Tibial artery (tissue), 4 donors: ENCODE measurements around the gene ZCCHC14.
"Not testable (repeated sequence)": the region's sequence is repeated elsewhere in the genome, so short reads cannot be mapped to it uniquely, and the experiment has no call there.

Experiments used
- DNase-seq, 2 donors: peaks; one replicate each; pipeline ENCODE4 v3.0.0-alpha.2; 2019
- H3K27ac ChIP-seq, 2 donors: fragments of 200-600 bp; sonication (generic) in 1 of 2; 1 replicate in 1 of 2; 2 replicates in 1 of 2; pipeline ENCODE4 v1.5.1; 2018 to 2019; ENCODE audit warnings: mild to moderate bottlenecking in 1 of 2
- H3K27me3 ChIP-seq, 2 donors: fragments of 200-600 bp; sonication (generic) in 1 of 2; one replicate each; pipeline versions ENCODE4 v1.5.1 to v1.6.0; 2016 to 2019
- H3K36me3 ChIP-seq, 3 donors: fragments of 200-600 bp; sonication (generic) in 2 of 3; one replicate each; pipeline ENCODE4 v1.5.1; 2016 to 2019; ENCODE audit warnings: mild to moderate bottlenecking in 2 of 3
- H3K4me1 ChIP-seq, 4 donors: fragments of 200-600 bp; sonication (generic) in 2 of 4; 1 replicate in 3 of 4; 2 replicates in 1 of 4; pipeline ENCODE4 v1.5.1; 2016 to 2019
- H3K4me3 ChIP-seq, 2 donors: fragments of 200-600 bp; sonication (generic) in 1 of 2; 1 replicate in 1 of 2; 2 replicates in 1 of 2; pipeline ENCODE4 v1.5.1; 2018 to 2019; ENCODE audit warnings: mild to moderate bottlenecking in 2 of 2
- H3K9me3 ChIP-seq, 3 donors: fragments of 200-600 bp; sonication (generic) in 1 of 3; one replicate each; pipeline ENCODE4 v1.5.1; 2016 to 2019
- intact Hi-C: fragments of 100-400 bp; cut with DNase I; formaldehyde crosslinking; loops from one replicate; pipeline ENCODE4 v1.15.0; 2023; ENCODE audit warnings: low total_unique reads
- TF ChIP-seq, protein P1 (sequence below), 2 experiments: fragments of 200-600 bp in 1 of 2; fragments of 450-650 bp in 1 of 2; IDR thresholded peaks; one replicate each; pipeline ENCODE4 v1.5.1; 2017 to 2019; ENCODE audit warnings: antibody characterized with exemption in 2 of 2, mild to moderate bottlenecking in 1 of 2, moderate library complexity in 1 of 2

The ZCCHC14 gene

DNA sequence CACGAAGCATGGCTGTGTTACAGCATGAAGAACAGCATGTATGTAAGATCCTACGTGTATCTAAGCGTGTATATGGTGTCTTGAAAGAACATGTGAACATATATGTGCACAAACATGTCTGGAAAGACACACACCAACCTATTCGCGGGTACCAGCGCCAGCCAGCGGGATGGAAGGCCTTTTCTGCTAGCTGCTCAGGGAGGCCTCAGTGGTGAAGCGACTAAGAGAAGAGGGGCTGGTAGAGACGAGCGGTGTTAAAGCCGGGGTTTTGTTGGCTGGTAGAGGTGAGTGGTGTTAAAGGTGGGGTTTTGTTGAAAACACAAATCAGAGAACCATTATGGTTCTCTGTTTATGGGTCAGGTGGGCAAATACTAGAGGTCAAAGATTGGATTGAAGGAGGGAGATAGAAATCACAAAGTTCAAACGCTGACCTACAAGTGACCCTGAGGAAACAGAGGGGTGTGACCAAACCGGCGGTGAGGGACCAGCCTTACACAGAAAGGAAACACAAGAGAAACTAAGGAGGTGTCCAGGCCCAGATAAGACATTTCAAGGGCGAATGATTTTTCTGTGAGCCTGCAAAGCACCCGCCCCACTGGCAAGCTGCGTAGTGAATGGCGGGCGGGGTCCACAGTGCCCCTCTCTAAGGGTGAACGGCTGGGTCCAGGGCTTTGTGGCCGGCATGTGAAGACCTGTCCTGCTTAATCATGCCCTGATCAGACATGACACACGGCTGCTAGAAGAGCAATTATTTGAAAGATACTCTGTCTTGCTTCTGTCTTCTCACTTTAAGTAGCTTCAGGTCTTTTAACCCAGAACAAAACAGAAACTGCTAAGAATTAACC, 8.1 kb downstream of the ZCCHC14 start:
- DNase-seq, result no peak
- Histone ChIP-seq H3K36me3 (no peaks in the 10 kb centered on the region), H3K4me3 (no peak overlapping the region), H3K4me1 (peaks cover 0 to 74% (median 39%) of the 10 kb centered on the region in 4 donors), H3K27me3 (no peaks in the 10 kb centered on the region), H3K27ac (peak overlapping the region; percentile 42 to 50), H3K9me3 (no peaks in the 10 kb centered on the region)
- intact Hi-C loops, result no loop called here
- TF ChIP-seq, protein P1, sequence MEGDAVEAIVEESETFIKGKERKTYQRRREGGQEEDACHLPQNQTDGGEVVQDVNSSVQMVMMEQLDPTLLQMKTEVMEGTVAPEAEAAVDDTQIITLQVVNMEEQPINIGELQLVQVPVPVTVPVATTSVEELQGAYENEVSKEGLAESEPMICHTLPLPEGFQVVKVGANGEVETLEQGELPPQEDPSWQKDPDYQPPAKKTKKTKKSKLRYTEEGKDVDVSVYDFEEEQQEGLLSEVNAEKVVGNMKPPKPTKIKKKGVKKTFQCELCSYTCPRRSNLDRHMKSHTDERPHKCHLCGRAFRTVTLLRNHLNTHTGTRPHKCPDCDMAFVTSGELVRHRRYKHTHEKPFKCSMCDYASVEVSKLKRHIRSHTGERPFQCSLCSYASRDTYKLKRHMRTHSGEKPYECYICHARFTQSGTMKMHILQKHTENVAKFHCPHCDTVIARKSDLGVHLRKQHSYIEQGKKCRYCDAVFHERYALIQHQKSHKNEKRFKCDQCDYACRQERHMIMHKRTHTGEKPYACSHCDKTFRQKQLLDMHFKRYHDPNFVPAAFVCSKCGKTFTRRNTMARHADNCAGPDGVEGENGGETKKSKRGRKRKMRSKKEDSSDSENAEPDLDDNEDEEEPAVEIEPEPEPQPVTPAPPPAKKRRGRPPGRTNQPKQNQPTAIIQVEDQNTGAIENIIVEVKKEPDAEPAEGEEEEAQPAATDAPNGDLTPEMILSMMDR (IDR thresholded peaks at IDR 0.05), result no peak

DNA sequence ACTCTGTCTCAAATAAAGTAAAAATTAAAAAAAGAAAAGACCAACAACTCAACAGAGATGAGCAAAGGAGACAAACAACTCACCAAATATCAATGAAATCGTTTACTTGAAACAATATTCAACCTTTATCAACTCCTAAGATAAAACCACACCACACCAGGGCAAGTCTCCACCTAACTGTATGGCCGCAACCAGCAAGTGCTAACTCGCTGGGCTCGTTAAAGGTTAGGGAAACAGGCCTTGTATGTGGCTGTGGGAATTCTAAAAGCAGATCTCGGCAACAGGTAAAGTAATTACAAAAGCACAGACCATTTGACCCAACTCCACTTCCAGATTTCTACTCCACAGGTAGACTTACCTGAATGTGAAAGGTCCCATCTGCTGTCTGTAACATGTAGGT, 9.3 kb downstream of the ZCCHC14 start:
- peaks cover 0 to 62% (median 28%) of the 10 kb centered on the region in 4 donors for H3K4me1 ChIP-seq
- no peak overlapping the region for H3K27ac ChIP-seq
- intact Hi-C loops, result no loop called here

DNA sequence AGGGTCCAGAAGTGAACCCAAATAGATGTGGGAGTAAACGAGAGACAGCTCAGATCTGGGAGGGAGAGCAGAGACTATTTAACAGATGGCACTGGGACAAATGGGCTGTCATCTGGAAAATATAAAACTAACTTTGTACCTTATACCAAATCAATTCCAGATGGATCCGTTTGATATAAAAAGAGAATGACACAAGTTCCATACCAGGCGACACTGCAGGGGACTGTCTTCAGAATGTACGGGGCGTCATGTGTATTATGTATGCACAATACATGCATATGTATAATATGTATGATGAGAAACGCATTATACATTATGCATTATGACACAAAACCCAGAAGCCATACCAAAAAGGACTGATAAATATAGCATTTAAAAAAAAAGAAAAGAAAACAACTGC, 10.2 kb downstream of the ZCCHC14 start:
- H3K27ac ChIP-seq, result peak overlapping the region in 1 of 2 donors; percentile 28
- H3K4me3 ChIP-seq, H3K9me3 ChIP-seq, intact Hi-C loops, H3K36me3 ChIP-seq, H3K27me3 ChIP-seq, DNase-seq: not testable (repeated sequence)
- H3K4me1 ChIP-seq, result peaks cover 0 to 60% (median 24%) of the 10 kb centered on the region in 4 donors

More for the DNA sequence above, 9.3 kb downstream of the ZCCHC14 start:
- no peaks in the 10 kb centered on the region for H3K27me3 ChIP-seq
- H3K9me3 ChIP-seq, result no peaks in the 10 kb centered on the region
- no peak overlapping the region for H3K4me3 ChIP-seq
- no peak for DNase-seq
- TF ChIP-seq, protein P1 (IDR thresholded peaks at IDR 0.05), result no peak
- no peaks in the 10 kb centered on the region for H3K36me3 ChIP-seq

DNA sequence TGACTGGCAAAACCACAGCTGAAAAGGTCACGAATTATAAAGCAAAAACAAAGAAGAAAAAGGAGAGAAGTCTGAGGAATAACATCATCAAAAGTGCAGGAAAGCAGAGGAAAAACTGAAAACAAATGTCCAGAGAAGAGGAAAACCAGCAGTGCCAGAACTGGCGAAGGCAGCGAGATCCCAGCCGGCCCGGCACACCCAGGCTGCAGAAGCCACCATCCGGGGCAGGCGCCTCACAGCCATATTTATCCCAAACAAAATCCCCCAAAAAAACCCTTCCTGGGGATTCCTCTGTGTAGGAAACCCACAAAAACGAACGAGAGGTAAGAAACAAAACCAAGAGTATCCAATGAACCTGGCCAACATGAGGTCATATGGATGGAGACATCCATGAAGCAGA, 10.6 kb downstream of the ZCCHC14 start:
- Histone ChIP-seq H3K27ac (peak overlapping the region in 1 of 2 donors; percentile 28), H3K36me3 (no peaks in the 10 kb centered on the region), H3K4me3 (no peak overlapping the region), H3K4me1 (peaks cover 0 to 60% (median 24%) of the 10 kb centered on the region in 4 donors), H3K9me3 (no peaks in the 10 kb centered on the region), H3K27me3 (no peaks in the 10 kb centered on the region)
- intact Hi-C loops, result no loop called here
- TF ChIP-seq, protein P1 (IDR thresholded peaks at IDR 0.05), result no peak
- DNase-seq, result no peak

DNA sequence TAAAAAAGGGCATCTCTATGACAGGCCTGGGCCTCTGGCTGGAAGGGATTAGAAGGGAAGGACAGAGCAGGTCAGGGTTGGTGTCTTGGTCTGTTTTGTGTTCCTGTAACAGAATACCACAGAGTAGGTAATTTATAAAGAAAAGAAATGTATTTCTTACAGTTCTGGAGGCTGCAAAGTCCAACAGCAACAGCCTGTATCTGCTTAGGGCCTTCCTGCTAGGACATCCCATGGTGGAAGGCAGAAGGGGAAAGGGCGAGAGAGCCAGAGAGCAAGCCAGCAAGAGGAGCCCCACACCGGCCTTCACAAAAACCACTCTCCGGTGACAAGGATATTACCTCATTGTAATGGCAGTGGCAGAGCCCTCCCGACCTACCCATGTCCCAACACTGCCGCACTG, 11.1 kb downstream of the ZCCHC14 start:
- Histone ChIP-seq H3K4me1 (peaks cover 0 to 59% (median 21%) of the 10 kb centered on the region in 4 donors), H3K27ac (peak overlapping the region in 1 of 2 donors; percentile 28)
- H3K9me3 ChIP-seq, H3K4me3 ChIP-seq, H3K27me3 ChIP-seq, DNase-seq, H3K36me3 ChIP-seq, intact Hi-C loops: not testable (repeated sequence)

DNA sequence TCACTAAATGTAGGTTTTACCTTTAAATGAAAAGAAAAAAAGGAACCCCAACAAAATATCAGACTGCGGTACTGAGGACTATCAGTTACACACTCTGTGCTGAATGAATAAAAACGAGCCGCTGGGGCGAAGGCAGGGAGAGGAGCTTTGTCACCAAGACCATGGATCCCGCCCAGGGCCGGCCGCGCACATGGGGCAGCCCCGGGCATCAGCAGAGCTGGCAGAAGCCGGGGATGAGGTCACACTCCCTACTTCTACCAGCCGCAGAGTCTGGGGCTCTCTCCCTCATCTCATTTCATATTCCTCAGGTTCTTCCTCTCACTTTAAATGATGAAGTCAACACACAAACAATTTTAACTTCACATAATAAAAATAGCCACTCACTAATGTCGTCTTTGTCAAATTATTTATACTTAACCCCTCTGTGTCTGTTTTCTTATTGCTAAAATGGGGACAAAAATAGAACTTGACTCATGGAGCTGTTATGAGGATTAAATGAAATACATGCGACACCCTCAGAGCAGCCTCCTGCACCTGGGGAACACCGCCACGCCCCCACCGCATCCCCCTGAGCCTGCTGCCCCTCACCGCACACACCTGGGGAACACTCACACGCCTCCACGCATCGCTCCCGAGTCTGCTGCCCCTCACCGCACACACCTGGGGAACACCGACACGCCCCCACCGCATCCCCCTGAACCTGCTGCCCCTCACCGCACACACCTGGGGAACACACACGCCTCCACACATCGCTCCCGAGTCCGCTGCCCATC, 15.4 kb downstream of the ZCCHC14 start:
- intact Hi-C loops, H3K27ac ChIP-seq: not testable (repeated sequence)

DNA sequence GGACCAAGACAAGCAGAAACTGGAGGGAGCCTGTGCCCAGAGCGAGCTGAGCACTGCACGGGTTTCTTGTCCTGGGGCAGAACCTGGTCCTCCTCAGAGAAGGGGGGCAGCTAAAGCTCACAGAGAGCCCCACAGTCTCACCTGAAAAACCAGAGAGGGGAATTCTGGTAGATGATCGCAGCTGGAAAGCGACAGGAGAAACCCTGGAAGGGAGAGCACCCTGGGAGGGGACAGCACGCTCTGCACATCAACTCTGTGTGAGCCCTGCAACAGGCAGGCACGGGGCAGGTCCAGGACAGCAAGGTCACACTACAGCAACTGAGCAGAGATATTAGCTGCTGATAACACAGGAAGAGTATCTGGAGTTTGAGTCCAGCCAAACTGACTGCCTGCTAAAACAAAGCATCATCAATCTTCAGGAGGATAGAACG, 18.2 kb downstream of the ZCCHC14 start:
- Histone ChIP-seq H3K36me3 (peaks cover 0 to 4% (median 0%) of the 10 kb centered on the region in 3 donors), H3K27ac (no peak overlapping the region), H3K4me3 (no peak overlapping the region), H3K4me1 (peaks cover 0 to 76% (median 56%) of the 10 kb centered on the region in 4 donors), H3K9me3 (no peaks in the 10 kb centered on the region), H3K27me3 (no peaks in the 10 kb centered on the region)
- TF ChIP-seq, protein P1 (IDR thresholded peaks at IDR 0.05), result no peak
- intact Hi-C loops, result no loop called here
- DNase-seq, result peak in 1 of 2 donors; percentile 32

More for the DNA sequence above, 15.4 kb downstream of the ZCCHC14 start:
- peak; percentile 63 to 89 for DNase-seq
- not testable (repeated sequence) for H3K9me3 ChIP-seq, H3K4me3 ChIP-seq, H3K36me3 ChIP-seq, H3K27me3 ChIP-seq
- H3K4me1 ChIP-seq, result peaks cover 0 to 51% (median 34%) of the 10 kb centered on the region in 4 donors
